WTC11 (cell line): ENCODE results near the gene UNC50. TPM values are rescaled to one million over a fixed set of nuclear protein-coding genes. Genes with fewer than 3 reads are reported as not detected.
A peak's percentile ranks its signal among the peaks of the same experiment; 100 is the strongest.

ENCODE experiments used
- ATAC-seq: fragments of 200-7000 bp; cut with Tn5 transposase; 2 replicates; pipeline ENCODE4 v1.10.0; 2021; ENCODE audit warnings: mild to moderate bottlenecking, moderate library complexity
- Bru-seq: library from RNA; stranded (reverse); fragments of 400-500 nt; gene quantifications from one replicate; lab custom pipeline; 2021; lab: Mats Ljungman, UMichigan
- CTCF ChIA-PET: fragments of 300-600 bp; sonication (Branson Sonifier 250); formaldehyde crosslinking; loops from one replicate; lab custom pipeline; 2021; ENCODE audit warnings: antibody characterized with exemption; lab: Charles Lee
- POLR2A ChIA-PET: fragments of 350-600 bp; sonication (Branson Sonifier 250); formaldehyde crosslinking; loops from one replicate; lab custom pipeline; 2021; ENCODE audit warnings: antibody characterized with exemption; lab: Charles Lee
- DNase-seq: peaks from one replicate; pipeline ENCODE4 v3.0.0; 2021; ENCODE audit warnings: low spot score
- H3K27ac Mint-ChIP-seq: 2 replicates; pipeline ENCODE4 v1.8.0; 2021; ENCODE audit warnings: mixed read lengths
- H3K27me3 Mint-ChIP-seq: 2 replicates; pipeline ENCODE4 v1.8.0; 2021; ENCODE audit warnings: low read depth, mild to moderate bottlenecking, moderate library complexity, mixed read lengths
- H3K36me3 Mint-ChIP-seq: 2 replicates; pipeline ENCODE4 v1.8.0; 2021; ENCODE audit warnings: mixed read lengths
- H3K4me1 Mint-ChIP-seq: 2 replicates; pipeline ENCODE4 v1.8.0; 2022; ENCODE audit warnings: mixed read lengths
- H3K4me3 Mint-ChIP-seq: 2 replicates; pipeline ENCODE4 v1.8.0; 2021; ENCODE audit warnings: mild to moderate bottlenecking, moderate library complexity, mixed read lengths
- H3K9me3 Mint-ChIP-seq: 2 replicates; pipeline ENCODE4 v1.8.0; 2021; ENCODE audit warnings: mixed read lengths
- CBFB ChIP-seq: sonication (generic); formaldehyde crosslinking; IDR thresholded peaks from 2 replicates; pipeline ENCODE4 v1.8.1; 2022; ENCODE audit warnings: mild to moderate bottlenecking, low read depth, missing genetic modification reagents
- CREB1 ChIP-seq: sonication (generic); formaldehyde crosslinking; IDR thresholded peaks from 2 replicates; pipeline ENCODE4 v1.8.0; 2023; ENCODE audit warnings: mild to moderate bottlenecking, missing genetic modification reagents
- ETV6 ChIP-seq: sonication (generic); formaldehyde crosslinking; IDR thresholded peaks from 2 replicates; pipeline ENCODE4 v1.8.1; 2022; ENCODE audit warnings: mild to moderate bottlenecking, missing genetic modification reagents
- FOXK1 ChIP-seq: sonication (generic); formaldehyde crosslinking; IDR thresholded peaks from 2 replicates; pipeline ENCODE4 v1.8.0; 2022; ENCODE audit warnings: mild to moderate bottlenecking, moderate library complexity, missing genetic modification reagents
- IRF2 ChIP-seq: sonication (generic); formaldehyde crosslinking; IDR thresholded peaks from 2 replicates; pipeline ENCODE4 v1.8.0; 2022; ENCODE audit warnings: low read depth, missing genetic modification reagents, borderline replicate concordance
- NFE2L1 ChIP-seq: sonication (generic); formaldehyde crosslinking; IDR thresholded peaks from 2 replicates; pipeline ENCODE4 v1.8.1; 2023; ENCODE audit warnings: missing genetic modification reagents
- SMAD3 ChIP-seq: sonication (generic); formaldehyde crosslinking; IDR thresholded peaks from 2 replicates; pipeline ENCODE4 v1.8.0; 2022; ENCODE audit warnings: missing genetic modification reagents, mild to moderate bottlenecking, borderline replicate concordance
- SP1 ChIP-seq: sonication (generic); formaldehyde crosslinking; conservative IDR thresholded peaks from 2 replicates; pipeline ENCODE4 v1.8.1; 2022; ENCODE audit warnings: missing genetic modification reagents
- TEAD1 ChIP-seq: sonication (generic); formaldehyde crosslinking; IDR thresholded peaks from 2 replicates; pipeline ENCODE4 v1.8.0; 2022; ENCODE audit warnings: mild to moderate bottlenecking, missing genetic modification reagents
- ZNF138 ChIP-seq: sonication (generic); formaldehyde crosslinking; conservative IDR thresholded peaks from 2 replicates; pipeline ENCODE4 v1.8.1; 2022; ENCODE audit warnings: mild to moderate bottlenecking, moderate library complexity, missing genetic modification reagents
- ZNF263 ChIP-seq: sonication (generic); formaldehyde crosslinking; IDR thresholded peaks from 2 replicates; pipeline ENCODE4 v1.8.1; 2022; ENCODE audit warnings: low read depth, mild to moderate bottlenecking, moderate library complexity, missing genetic modification reagents
- ZNF396 ChIP-seq: fragments of 250-450 bp; sonication (Bioruptor Pico); IDR thresholded peaks from 2 replicates; pipeline ENCODE4 v1.8.0; 2021; ENCODE audit warnings: mild to moderate bottlenecking, moderate library complexity, borderline replicate concordance
- ZNF416 ChIP-seq: fragments of 250-450 bp; sonication (Bioruptor Pico); IDR thresholded peaks from 2 replicates; pipeline ENCODE4 v1.9.0; 2021; ENCODE audit warnings: mild to moderate bottlenecking, inconsistent platforms
- long read RNA-seq, 3 experiments: library from RNA in 1 of 3; library from capped mRNA in 1 of 3; library from polyadenylated mRNA in 1 of 3; unstranded in 2 of 3; stranded (forward) in 1 of 3; transcript quantifications; one replicate each; pipeline ENCODE4 v2.0.0, GENCODE V29; 2021
- total RNA-seq: library from RNA; stranded (reverse); gene quantifications from 3 replicates; pipeline ENCODE4 v1.2.3, GENCODE V29; 2021
- TF ChIP-seq, protein P1 (sequence below): fragments of 200-600 bp; IDR thresholded peaks from 2 replicates; pipeline ENCODE4 v1.8.0; 2022; ENCODE audit warnings: antibody characterized with exemption
- TF ChIP-seq, protein P2 (sequence below): sonication (generic); formaldehyde crosslinking; IDR thresholded peaks from 2 replicates; pipeline ENCODE4 v1.8.0; 2022; ENCODE audit warnings: mild to moderate bottlenecking, missing genetic modification reagents
- TF ChIP-seq, protein P3 (sequence below): sonication (generic); formaldehyde crosslinking; IDR thresholded peaks from 2 replicates; pipeline ENCODE4 v1.8.1; 2022; ENCODE audit warnings: low read depth, missing genetic modification reagents, borderline replicate concordance
- TF ChIP-seq, protein P4 (sequence below): sonication (generic); formaldehyde crosslinking; IDR thresholded peaks from 2 replicates; pipeline ENCODE4 v1.8.0; 2023; ENCODE audit warnings: missing genetic modification reagents, mild to moderate bottlenecking, borderline replicate concordance
- TF ChIP-seq, protein P5 (sequence below): sonication (generic); formaldehyde crosslinking; IDR thresholded peaks from 2 replicates; pipeline ENCODE4 v1.8.0; 2022; ENCODE audit warnings: mild to moderate bottlenecking, missing genetic modification reagents
- TF ChIP-seq, protein P6 (sequence below): fragments of 250-450 bp; sonication (Bioruptor Pico); IDR thresholded peaks from 2 replicates; pipeline ENCODE4 v1.9.0; 2021; ENCODE audit warnings: moderate library complexity, mild to moderate bottlenecking, inconsistent platforms, borderline replicate concordance
- TF ChIP-seq, protein P7 (sequence below): sonication (generic); formaldehyde crosslinking; IDR thresholded peaks from 2 replicates; pipeline ENCODE4 v1.8.1; 2022; ENCODE audit warnings: mild to moderate bottlenecking, missing genetic modification reagents, moderate library complexity, borderline replicate concordance

The UNC50 gene, protein sequence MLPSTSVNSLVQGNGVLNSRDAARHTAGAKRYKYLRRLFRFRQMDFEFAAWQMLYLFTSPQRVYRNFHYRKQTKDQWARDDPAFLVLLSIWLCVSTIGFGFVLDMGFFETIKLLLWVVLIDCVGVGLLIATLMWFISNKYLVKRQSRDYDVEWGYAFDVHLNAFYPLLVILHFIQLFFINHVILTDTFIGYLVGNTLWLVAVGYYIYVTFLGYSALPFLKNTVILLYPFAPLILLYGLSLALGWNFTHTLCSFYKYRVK
- total RNA-seq (26.7 to 32.8 TPM (median 29.6 TPM) in 3 replicates), Bru-seq, nascent RNA (percentile 95 among the genes with signal in this experiment)
- long read RNA-seq, experiment 1, transcript UNC50-201 (6 exons, 1,143 nt), result major isoform, 88 of 125 reads
- long read RNA-seq, experiment 1, partial matches to known transcripts, result 6 of 125 reads
- long read RNA-seq, experiment 1, other reads (novel, unspliced or antisense), result 25 of 125 reads
- long read RNA-seq, experiment 2, transcript UNC50-201 (6 exons, 1,143 nt), result major isoform, 35 of 54 reads
- long read RNA-seq, experiment 2, partial matches to known transcripts, result 5 of 54 reads
- long read RNA-seq, experiment 2, other reads (novel, unspliced or antisense), result 12 of 54 reads
- long read RNA-seq, experiment 3, transcript UNC50-201 (6 exons, 1,143 nt), result major isoform, 279 of 331 reads
- long read RNA-seq, experiment 3, partial matches to known transcripts, result 3 of 331 reads
- long read RNA-seq, experiment 3, other reads (novel, unspliced or antisense), result 47 of 331 reads

DNA sequence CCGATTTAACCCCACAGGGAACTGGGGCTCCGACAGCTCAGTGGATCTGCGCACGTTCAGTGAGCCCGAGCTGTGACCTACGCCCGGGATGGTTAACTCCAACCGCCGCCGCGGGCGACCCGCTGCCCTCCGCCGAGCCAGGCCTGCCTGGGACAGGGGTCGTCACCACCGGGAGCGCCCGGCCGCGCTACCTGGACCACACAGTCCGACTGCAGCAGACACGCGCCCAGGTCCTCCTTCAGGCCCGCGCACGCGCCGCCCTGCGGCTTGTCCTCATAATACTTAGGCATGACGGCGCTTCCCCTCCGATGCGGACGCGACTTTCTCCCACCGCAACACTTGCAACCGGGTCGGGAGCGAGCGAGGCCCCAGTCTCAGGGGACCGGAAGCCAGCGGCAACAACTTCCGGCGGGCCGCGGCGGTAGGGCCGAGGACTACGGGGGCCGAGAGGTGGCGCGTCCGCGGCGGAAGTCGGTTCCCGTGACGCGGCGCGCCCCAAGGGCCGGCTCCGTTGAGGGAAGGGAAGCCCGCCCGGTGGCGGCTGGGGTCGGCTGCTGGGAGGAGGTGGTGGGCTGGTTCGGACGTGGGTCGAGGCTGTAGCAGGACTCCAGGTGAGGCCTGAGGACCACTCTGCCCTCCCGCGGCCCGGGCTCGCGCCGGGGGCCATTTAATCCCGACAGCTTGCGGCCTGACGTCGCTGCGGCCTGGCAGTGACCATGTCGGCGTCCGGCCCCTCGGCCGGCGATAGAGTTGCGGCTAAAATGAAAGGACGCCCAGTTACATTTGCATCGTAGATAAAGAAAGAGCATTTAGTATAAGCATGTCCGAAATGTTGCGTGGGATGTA lies at the start of gene UNC50, which contains the start of gene COA5:
TSS of gene UNC50 (plus strand) at position 474 of the 846 bp plus-strand sequence. CDS start 1,171 bp downstream, outside the sequence.
TSS of gene COA5 (minus strand) at position 397 of the 846 bp plus-strand sequence. CDS start at position 290, 107 bp downstream.
- DNase-seq (peak; percentile 83), ATAC-seq (peak; percentile 88)
- H3K4me1 Mint-ChIP-seq, result peaks cover 20% of the 10 kb centered on the region
- no peaks in the 10 kb centered on the region for H3K9me3 Mint-ChIP-seq
- CTCF ChIA-PET, result interaction anchor here (0.5 to 1.3 kb wide), 3 partner anchors 26 to 180 kb away, joined by 3 to 5 read pairs (median 4); no protein-coding TSS in a partner anchor
- H3K27me3 Mint-ChIP-seq, result no peaks in the 10 kb centered on the region
- H3K27ac Mint-ChIP-seq, result peak within 1 kb of the TSS; percentile 84
- H3K4me3 Mint-ChIP-seq, result peak within 1 kb of the TSS; percentile 82
- POLR2A ChIA-PET, result no interaction called here
- H3K36me3 Mint-ChIP-seq, result peaks cover 31% of the 10 kb centered on the region
- TF ChIP-seq CREB1 (CRISPR knock-in tag) (0 out of 2 replicates have a peak, but pooled peaks have one; percentile 31), CBFB (CRISPR knock-in tag) (peak; percentile 72; the same call in 1 of the 2 replicates), ZNF416 (CRISPR knock-in tag) (no peak), FOXK1 (CRISPR knock-in tag) (peak; percentile 97), ETV6 (peak; percentile 59; the same call in 1 of the 2 replicates), SMAD3 (CRISPR knock-in tag) (peak; percentile 89; the same call in 1 of the 2 replicates), TEAD1 (CRISPR knock-in tag) (peak; percentile 41), IRF2 (CRISPR knock-in tag) (no peak), ZNF138 (CRISPR knock-in tag) (no peak), NFE2L1 (CRISPR knock-in tag) (peak; percentile 71; the same call in 1 of the 2 replicates), SP1 (peak; percentile 60; the same call in 1 of the 2 replicates), ZNF263 (CRISPR knock-in tag) (0 out of 2 replicates have a peak, but pooled peaks have one; percentile 21), ZNF396 (no peak)
- TF ChIP-seq, protein P1, sequence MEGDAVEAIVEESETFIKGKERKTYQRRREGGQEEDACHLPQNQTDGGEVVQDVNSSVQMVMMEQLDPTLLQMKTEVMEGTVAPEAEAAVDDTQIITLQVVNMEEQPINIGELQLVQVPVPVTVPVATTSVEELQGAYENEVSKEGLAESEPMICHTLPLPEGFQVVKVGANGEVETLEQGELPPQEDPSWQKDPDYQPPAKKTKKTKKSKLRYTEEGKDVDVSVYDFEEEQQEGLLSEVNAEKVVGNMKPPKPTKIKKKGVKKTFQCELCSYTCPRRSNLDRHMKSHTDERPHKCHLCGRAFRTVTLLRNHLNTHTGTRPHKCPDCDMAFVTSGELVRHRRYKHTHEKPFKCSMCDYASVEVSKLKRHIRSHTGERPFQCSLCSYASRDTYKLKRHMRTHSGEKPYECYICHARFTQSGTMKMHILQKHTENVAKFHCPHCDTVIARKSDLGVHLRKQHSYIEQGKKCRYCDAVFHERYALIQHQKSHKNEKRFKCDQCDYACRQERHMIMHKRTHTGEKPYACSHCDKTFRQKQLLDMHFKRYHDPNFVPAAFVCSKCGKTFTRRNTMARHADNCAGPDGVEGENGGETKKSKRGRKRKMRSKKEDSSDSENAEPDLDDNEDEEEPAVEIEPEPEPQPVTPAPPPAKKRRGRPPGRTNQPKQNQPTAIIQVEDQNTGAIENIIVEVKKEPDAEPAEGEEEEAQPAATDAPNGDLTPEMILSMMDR, result no peak
- TF ChIP-seq, protein P2, sequence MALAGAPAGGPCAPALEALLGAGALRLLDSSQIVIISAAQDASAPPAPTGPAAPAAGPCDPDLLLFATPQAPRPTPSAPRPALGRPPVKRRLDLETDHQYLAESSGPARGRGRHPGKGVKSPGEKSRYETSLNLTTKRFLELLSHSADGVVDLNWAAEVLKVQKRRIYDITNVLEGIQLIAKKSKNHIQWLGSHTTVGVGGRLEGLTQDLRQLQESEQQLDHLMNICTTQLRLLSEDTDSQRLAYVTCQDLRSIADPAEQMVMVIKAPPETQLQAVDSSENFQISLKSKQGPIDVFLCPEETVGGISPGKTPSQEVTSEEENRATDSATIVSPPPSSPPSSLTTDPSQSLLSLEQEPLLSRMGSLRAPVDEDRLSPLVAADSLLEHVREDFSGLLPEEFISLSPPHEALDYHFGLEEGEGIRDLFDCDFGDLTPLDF (CRISPR knock-in tag), result 0 out of 2 replicates have a peak, but pooled peaks have one; percentile 65
- TF ChIP-seq, protein P3, sequence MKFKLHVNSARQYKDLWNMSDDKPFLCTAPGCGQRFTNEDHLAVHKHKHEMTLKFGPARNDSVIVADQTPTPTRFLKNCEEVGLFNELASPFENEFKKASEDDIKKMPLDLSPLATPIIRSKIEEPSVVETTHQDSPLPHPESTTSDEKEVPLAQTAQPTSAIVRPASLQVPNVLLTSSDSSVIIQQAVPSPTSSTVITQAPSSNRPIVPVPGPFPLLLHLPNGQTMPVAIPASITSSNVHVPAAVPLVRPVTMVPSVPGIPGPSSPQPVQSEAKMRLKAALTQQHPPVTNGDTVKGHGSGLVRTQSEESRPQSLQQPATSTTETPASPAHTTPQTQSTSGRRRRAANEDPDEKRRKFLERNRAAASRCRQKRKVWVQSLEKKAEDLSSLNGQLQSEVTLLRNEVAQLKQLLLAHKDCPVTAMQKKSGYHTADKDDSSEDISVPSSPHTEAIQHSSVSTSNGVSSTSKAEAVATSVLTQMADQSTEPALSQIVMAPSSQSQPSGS (CRISPR knock-in tag), result 0 out of 2 replicates have a peak, but pooled peaks have one; percentile 63
- TF ChIP-seq, protein P4, sequence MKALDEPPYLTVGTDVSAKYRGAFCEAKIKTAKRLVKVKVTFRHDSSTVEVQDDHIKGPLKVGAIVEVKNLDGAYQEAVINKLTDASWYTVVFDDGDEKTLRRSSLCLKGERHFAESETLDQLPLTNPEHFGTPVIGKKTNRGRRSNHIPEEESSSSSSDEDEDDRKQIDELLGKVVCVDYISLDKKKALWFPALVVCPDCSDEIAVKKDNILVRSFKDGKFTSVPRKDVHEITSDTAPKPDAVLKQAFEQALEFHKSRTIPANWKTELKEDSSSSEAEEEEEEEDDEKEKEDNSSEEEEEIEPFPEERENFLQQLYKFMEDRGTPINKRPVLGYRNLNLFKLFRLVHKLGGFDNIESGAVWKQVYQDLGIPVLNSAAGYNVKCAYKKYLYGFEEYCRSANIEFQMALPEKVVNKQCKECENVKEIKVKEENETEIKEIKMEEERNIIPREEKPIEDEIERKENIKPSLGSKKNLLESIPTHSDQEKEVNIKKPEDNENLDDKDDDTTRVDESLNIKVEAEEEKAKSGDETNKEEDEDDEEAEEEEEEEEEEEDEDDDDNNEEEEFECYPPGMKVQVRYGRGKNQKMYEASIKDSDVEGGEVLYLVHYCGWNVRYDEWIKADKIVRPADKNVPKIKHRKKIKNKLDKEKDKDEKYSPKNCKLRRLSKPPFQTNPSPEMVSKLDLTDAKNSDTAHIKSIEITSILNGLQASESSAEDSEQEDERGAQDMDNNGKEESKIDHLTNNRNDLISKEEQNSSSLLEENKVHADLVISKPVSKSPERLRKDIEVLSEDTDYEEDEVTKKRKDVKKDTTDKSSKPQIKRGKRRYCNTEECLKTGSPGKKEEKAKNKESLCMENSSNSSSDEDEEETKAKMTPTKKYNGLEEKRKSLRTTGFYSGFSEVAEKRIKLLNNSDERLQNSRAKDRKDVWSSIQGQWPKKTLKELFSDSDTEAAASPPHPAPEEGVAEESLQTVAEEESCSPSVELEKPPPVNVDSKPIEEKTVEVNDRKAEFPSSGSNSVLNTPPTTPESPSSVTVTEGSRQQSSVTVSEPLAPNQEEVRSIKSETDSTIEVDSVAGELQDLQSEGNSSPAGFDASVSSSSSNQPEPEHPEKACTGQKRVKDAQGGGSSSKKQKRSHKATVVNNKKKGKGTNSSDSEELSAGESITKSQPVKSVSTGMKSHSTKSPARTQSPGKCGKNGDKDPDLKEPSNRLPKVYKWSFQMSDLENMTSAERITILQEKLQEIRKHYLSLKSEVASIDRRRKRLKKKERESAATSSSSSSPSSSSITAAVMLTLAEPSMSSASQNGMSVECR (CRISPR knock-in tag), result peak; percentile 63; the same call in 1 of the 2 replicates
- TF ChIP-seq, protein P5, sequence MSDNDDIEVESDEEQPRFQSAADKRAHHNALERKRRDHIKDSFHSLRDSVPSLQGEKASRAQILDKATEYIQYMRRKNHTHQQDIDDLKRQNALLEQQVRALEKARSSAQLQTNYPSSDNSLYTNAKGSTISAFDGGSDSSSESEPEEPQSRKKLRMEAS (CRISPR knock-in tag), result peak; percentile 88
- TF ChIP-seq, protein P6, sequence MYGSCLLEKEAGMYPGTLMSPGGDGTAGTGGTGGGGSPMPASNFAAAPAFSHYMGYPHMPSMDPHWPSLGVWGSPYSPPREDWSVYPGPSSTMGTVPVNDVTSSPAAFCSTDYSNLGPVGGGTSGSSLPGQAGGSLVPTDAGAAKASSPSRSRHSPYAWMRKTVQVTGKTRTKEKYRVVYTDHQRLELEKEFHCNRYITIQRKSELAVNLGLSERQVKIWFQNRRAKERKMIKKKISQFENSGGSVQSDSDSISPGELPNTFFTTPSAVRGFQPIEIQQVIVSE, result no peak
- TF ChIP-seq, protein P7, sequence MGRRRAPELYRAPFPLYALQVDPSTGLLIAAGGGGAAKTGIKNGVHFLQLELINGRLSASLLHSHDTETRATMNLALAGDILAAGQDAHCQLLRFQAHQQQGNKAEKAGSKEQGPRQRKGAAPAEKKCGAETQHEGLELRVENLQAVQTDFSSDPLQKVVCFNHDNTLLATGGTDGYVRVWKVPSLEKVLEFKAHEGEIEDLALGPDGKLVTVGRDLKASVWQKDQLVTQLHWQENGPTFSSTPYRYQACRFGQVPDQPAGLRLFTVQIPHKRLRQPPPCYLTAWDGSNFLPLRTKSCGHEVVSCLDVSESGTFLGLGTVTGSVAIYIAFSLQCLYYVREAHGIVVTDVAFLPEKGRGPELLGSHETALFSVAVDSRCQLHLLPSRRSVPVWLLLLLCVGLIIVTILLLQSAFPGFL (CRISPR knock-in tag), result peak; percentile 79; the same call in 1 of the 2 replicates
